Activated CD4-positive, alpha-beta T cell treated with anti-CD3 and anti-CD28 coated beads for 36 hours (primary cell): Measurements from ENCODE around the gene NHLRC4. TPM values are rescaled to one million over a fixed set of nuclear protein-coding genes. Genes with fewer than 3 reads are reported as not detected.
A peak's percentile ranks its signal among the peaks of the same experiment; 100 is the strongest.

ENCODE experiments used
- ATAC-seq: fragments of 200-7000 bp; cut with Tn5 transposase; one replicate; pipeline ENCODE4 v1.10.0; 2021; ENCODE audit warnings: mild to moderate bottlenecking, moderate library complexity
- CTCF ChIA-PET: fragments of 350-600 bp; sonication (Branson Sonifier 250); formaldehyde crosslinking; loops from one replicate; lab custom pipeline; 2021; ENCODE audit warnings: antibody characterized with exemption; lab: Charles Lee
- POLR2A ChIA-PET: fragments of 350-600 bp; sonication (Branson Sonifier 250); formaldehyde crosslinking; loops from one replicate; lab custom pipeline; 2021; ENCODE audit warnings: antibody characterized with exemption, inconsistent platforms; lab: Charles Lee
- DNase-seq: peaks from one replicate; pipeline ENCODE4 v3.0.0-alpha.2; 2020
- H3K27ac Mint-ChIP-seq: one replicate; pipeline ENCODE4 v1.8.0; 2021; ENCODE audit warnings: mixed read lengths
- H3K27me3 Mint-ChIP-seq: one replicate; pipeline ENCODE4 v1.8.0; 2021; ENCODE audit warnings: mixed read lengths
- H3K36me3 Mint-ChIP-seq: one replicate; pipeline ENCODE4 v1.8.0; 2021; ENCODE audit warnings: low read depth, mixed read lengths
- H3K4me1 Mint-ChIP-seq: one replicate; pipeline ENCODE4 v1.8.0; 2021; ENCODE audit warnings: mixed read lengths
- H3K4me3 Mint-ChIP-seq: one replicate; pipeline ENCODE4 v1.8.0; 2021; ENCODE audit warnings: mild to moderate bottlenecking, moderate library complexity, mixed read lengths
- H3K9me3 Mint-ChIP-seq: one replicate; pipeline ENCODE4 v1.8.0; 2021; ENCODE audit warnings: low read depth, mixed read lengths
- intact Hi-C, 2 experiments: fragments of 100-400 bp; cut with DNase I in 1 of 2; cut with micrococcal nuclease in 1 of 2; formaldehyde crosslinking; loops; one replicate each; pipeline versions ENCODE4 v1.14.2 to v1.15.1; 2022 to 2024; cut with DNase I, micrococcal nuclease
- total RNA-seq, 2 experiments: library from RNA; stranded (reverse); gene quantifications; one replicate each; pipeline ENCODE4 v1.2.3, GENCODE V29; 2021

The NHLRC4 gene
- under 1 TPM; 0.19 to 0.87 TPM for total RNA-seq

- H3K9me3 Mint-ChIP-seq, result no peaks in the 10 kb centered on the region
- POLR2A ChIA-PET, result interaction anchor here (0.8 kb wide), 1 partner anchor 69 kb away, joined by 6 read pairs; no protein-coding TSS in a partner anchor
- peak within 1 kb of the TSS; percentile 72 for H3K27ac Mint-ChIP-seq
- intact Hi-C loops, result no loop called here
- peak within 1 kb of the TSS; percentile 32 for H3K4me3 Mint-ChIP-seq
- H3K27me3 Mint-ChIP-seq, result peaks cover 3% of the 10 kb centered on the region
- H3K36me3 Mint-ChIP-seq, result no peaks in the 10 kb centered on the region
- CTCF ChIA-PET, result interaction anchor here (0.6 kb wide), 1 partner anchor 14 kb away, joined by 3 read pairs; no protein-coding TSS in a partner anchor
- peak; percentile 69 for ATAC-seq
- H3K4me1 Mint-ChIP-seq, result peaks cover 25% of the 10 kb centered on the region
- peak; percentile 76 for DNase-seq
Observed at GRCh38 chr16:566475-567372, at the start of gene NHLRC4. NHLRC4 (plus strand) TSS chr16:567005; CDS start chr16:568048, 1,043 bp downstream.

- Mint-ChIP-seq H3K27me3 (no peaks in the 10 kb centered on the region), H3K9me3 (no peaks in the 10 kb centered on the region), H3K4me1 (peaks cover 2% of the 10 kb centered on the region), H3K36me3 (peaks cover under 1% of the 10 kb centered on the region), H3K4me3 (no peak overlapping the region), H3K27ac (no peak overlapping the region)
- ATAC-seq (no peak), DNase-seq (no peak)
- intact Hi-C loops, result no loop called here
- POLR2A ChIA-PET, result interaction anchor here (0.6 kb wide), 1 partner anchor 257 kb away, joined by 3 read pairs; no protein-coding TSS in a partner anchor
- CTCF ChIA-PET, result interaction anchor here (1.1 kb wide), 1 partner anchor 22 kb away, joined by 3 read pairs; no protein-coding TSS in a partner anchor
Observed at GRCh38 chr16:518858-519257, 47.9 kb upstream of the NHLRC4 start.

- ChIA-PET POLR2A (no interaction called here), CTCF (interaction anchor here (1.1 kb wide), 1 partner anchor 21 kb away, joined by 3 read pairs; no protein-coding TSS in a partner anchor)
- Mint-ChIP-seq H3K9me3 (no peaks in the 10 kb centered on the region), H3K4me3 (no peak overlapping the region), H3K4me1 (peaks cover 7% of the 10 kb centered on the region), H3K36me3 (peaks cover 6% of the 10 kb centered on the region), H3K27me3 (no peaks in the 10 kb centered on the region), H3K27ac (no peak overlapping the region)
- DNase-seq (no peak), ATAC-seq (no peak)
- intact Hi-C loops, result no loop called here
Observed at GRCh38 chr16:519425-519824, 47.4 kb upstream of the NHLRC4 start.

- intact Hi-C loops, result no loop called here
- CTCF ChIA-PET, result no interaction called here
Observed at GRCh38 chr16:519841-520687, 46.7 kb upstream of the NHLRC4 start.

GRCh38 chr16:520847-521246 is 46.0 kb upstream of the NHLRC4 start:
- ATAC-seq (no peak), DNase-seq (no peak)
- POLR2A ChIA-PET, result interaction anchor here (0.7 kb wide), 1 partner anchor 127 kb away, joined by 3 read pairs; no protein-coding TSS in a partner anchor
- Mint-ChIP-seq H3K36me3 (peaks cover 10% of the 10 kb centered on the region), H3K27ac (no peak overlapping the region), H3K4me3 (no peak overlapping the region), H3K27me3 (no peaks in the 10 kb centered on the region), H3K4me1 (peaks cover 21% of the 10 kb centered on the region), H3K9me3 (no peaks in the 10 kb centered on the region)
- intact Hi-C loops, result no loop called here
- CTCF ChIA-PET, result no interaction called here

More at GRCh38 chr16:519841-520687, 46.7 kb upstream of the NHLRC4 start:
- POLR2A ChIA-PET, result interaction anchor here (0.7 kb wide), 1 partner anchor 127 kb away, joined by 3 read pairs; no protein-coding TSS in a partner anchor
- no peak overlapping the region for H3K27ac Mint-ChIP-seq
- no peaks in the 10 kb centered on the region for H3K27me3 Mint-ChIP-seq
- DNase-seq (no peak), ATAC-seq (no peak)
- H3K4me3 Mint-ChIP-seq, result no peak overlapping the region
- no peaks in the 10 kb centered on the region for H3K9me3 Mint-ChIP-seq
- peaks cover 6% of the 10 kb centered on the region for H3K36me3 Mint-ChIP-seq
- H3K4me1 Mint-ChIP-seq, result peaks cover 13% of the 10 kb centered on the region

- H3K4me3 Mint-ChIP-seq, result no peak overlapping the region
- H3K9me3 Mint-ChIP-seq, result no peaks in the 10 kb centered on the region
- peaks cover 10% of the 10 kb centered on the region for H3K36me3 Mint-ChIP-seq
- intact Hi-C loops, result no loop called here
- ChIA-PET CTCF (no interaction called here), POLR2A (no interaction called here)
- no peak for DNase-seq
- no peak overlapping the region for H3K27ac Mint-ChIP-seq
- ATAC-seq, result no peak
- H3K4me1 Mint-ChIP-seq, result peaks cover 21% of the 10 kb centered on the region
- no peaks in the 10 kb centered on the region for H3K27me3 Mint-ChIP-seq
Observed at GRCh38 chr16:521381-522210, 45.2 kb upstream of the NHLRC4 start.

GRCh38 chr16:522320-523096 is 44.3 kb upstream of the NHLRC4 start:
- no peak overlapping the region for H3K27ac Mint-ChIP-seq
- no peak overlapping the region for H3K4me3 Mint-ChIP-seq
- ChIA-PET POLR2A (no interaction called here), CTCF (no interaction called here)
- DNase-seq (no peak), ATAC-seq (no peak)
- H3K4me1 Mint-ChIP-seq, result peaks cover 21% of the 10 kb centered on the region
- H3K9me3 Mint-ChIP-seq, result no peaks in the 10 kb centered on the region
- H3K27me3 Mint-ChIP-seq, result no peaks in the 10 kb centered on the region
- intact Hi-C loops, result no loop called here
- H3K36me3 Mint-ChIP-seq, result peaks cover 11% of the 10 kb centered on the region

- CTCF ChIA-PET, result no interaction called here
- Mint-ChIP-seq H3K36me3 (peaks cover 11% of the 10 kb centered on the region), H3K9me3 (no peaks in the 10 kb centered on the region), H3K4me1 (peaks cover 21% of the 10 kb centered on the region), H3K4me3 (no peak overlapping the region), H3K27ac (peak overlapping the region; percentile 47), H3K27me3 (no peaks in the 10 kb centered on the region)
- intact Hi-C loops, result no loop called here
- DNase-seq, result no peak
- ATAC-seq, result no peak
- POLR2A ChIA-PET, result no interaction called here
Observed at GRCh38 chr16:523097-523741, 43.6 kb upstream of the NHLRC4 start.

GRCh38 chr16:524274-525040 is 42.3 kb upstream of the NHLRC4 start:
- ATAC-seq (no peak), DNase-seq (no peak)
- Mint-ChIP-seq H3K4me1 (peaks cover 26% of the 10 kb centered on the region), H3K27me3 (no peaks in the 10 kb centered on the region), H3K9me3 (no peaks in the 10 kb centered on the region), H3K36me3 (peaks cover 20% of the 10 kb centered on the region), H3K4me3 (peak overlapping the region; percentile 81), H3K27ac (peak overlapping the region; percentile 96)
- CTCF ChIA-PET, result no interaction called here
- POLR2A ChIA-PET, result no interaction called here
- intact Hi-C loops, result loop anchor here (1.0 to 5.0 kb wide), 11 partner anchors 84 to 1183 kb away; partner anchors contain the start of genes LUC7L (in 2 of the 2), CRAMP1 (in 1 of the 2), IFT140 (in 1 of the 2) and JMJD8 (in 1 of the 2)
